Measurements from ENCODE around the gene SMARCA4.
"Not testable (repeated sequence)": the region's sequence is repeated elsewhere in the genome, so short reads cannot be mapped to it uniquely, and the experiment has no call there.

DNA sequence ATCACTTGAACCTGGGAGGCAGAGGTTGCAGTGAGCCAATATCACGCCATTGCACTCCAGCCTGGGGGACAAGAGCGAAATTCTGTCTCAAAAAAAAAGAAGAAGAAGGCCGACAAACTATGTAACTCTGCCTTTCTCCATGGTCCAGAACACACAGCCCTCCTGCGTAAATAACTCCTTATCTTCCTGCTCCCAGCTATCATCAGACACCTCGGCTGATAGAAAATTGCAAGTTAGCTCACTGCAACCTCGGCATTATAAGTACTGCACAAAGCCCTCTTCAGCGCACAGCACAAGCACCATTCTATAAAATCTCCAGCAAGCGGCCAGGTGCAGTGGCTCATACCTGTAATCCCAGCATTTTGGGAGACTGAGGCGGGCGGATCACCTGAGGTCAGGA lies 142.8 kb downstream of the SMARCA4 start:
- TF ChIP-seq ZNF174 (tag by site-specific recombination; IDR thresholded peaks at IDR 0.05); ZNF324 (tag by site-specific recombination; IDR thresholded peaks at IDR 0.05); ZNF274 (IDR thresholded peaks at IDR 0.05; ENCODE audit: low read length); ZNF274 (tag by site-specific recombination; IDR thresholded peaks at IDR 0.05; ENCODE audit: borderline replicate concordance); ZNF138 (tag by site-specific recombination; IDR thresholded peaks at IDR 0.05; ENCODE audit: borderline replicate concordance); ZNF791 (tag by site-specific recombination; IDR thresholded peaks at IDR 0.05); ZNF335 (tag by site-specific recombination; conservative IDR thresholded peaks at IDR 0.05); ZBTB1 (tag by site-specific recombination; IDR thresholded peaks at IDR 0.05); ZNF16 (tag by site-specific recombination; IDR thresholded peaks at IDR 0.05; ENCODE audit: low read depth): not testable (repeated sequence)
- TF ChIP-seq, protein P1, sequence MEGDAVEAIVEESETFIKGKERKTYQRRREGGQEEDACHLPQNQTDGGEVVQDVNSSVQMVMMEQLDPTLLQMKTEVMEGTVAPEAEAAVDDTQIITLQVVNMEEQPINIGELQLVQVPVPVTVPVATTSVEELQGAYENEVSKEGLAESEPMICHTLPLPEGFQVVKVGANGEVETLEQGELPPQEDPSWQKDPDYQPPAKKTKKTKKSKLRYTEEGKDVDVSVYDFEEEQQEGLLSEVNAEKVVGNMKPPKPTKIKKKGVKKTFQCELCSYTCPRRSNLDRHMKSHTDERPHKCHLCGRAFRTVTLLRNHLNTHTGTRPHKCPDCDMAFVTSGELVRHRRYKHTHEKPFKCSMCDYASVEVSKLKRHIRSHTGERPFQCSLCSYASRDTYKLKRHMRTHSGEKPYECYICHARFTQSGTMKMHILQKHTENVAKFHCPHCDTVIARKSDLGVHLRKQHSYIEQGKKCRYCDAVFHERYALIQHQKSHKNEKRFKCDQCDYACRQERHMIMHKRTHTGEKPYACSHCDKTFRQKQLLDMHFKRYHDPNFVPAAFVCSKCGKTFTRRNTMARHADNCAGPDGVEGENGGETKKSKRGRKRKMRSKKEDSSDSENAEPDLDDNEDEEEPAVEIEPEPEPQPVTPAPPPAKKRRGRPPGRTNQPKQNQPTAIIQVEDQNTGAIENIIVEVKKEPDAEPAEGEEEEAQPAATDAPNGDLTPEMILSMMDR (tag by site-specific recombination; IDR thresholded peaks at IDR 0.05) = not testable (repeated sequence)
- TF ChIP-seq, protein P2, sequence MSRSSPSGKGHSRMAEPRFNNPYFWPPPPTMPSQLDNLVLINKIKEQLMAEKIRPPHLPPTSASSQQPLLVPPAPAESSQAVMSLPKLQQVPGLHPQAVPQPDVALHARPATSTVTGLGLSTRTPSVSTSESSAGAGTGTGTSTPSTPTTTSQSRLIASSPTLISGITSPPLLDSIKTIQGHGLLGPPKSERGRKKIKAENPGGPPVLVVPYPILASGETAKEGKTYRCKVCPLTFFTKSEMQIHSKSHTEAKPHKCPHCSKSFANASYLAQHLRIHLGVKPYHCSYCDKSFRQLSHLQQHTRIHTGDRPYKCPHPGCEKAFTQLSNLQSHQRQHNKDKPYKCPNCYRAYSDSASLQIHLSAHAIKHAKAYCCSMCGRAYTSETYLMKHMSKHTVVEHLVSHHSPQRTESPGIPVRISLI (tag by site-specific recombination; IDR thresholded peaks at IDR 0.05) = not testable (repeated sequence)
- TF ChIP-seq, protein P3, sequence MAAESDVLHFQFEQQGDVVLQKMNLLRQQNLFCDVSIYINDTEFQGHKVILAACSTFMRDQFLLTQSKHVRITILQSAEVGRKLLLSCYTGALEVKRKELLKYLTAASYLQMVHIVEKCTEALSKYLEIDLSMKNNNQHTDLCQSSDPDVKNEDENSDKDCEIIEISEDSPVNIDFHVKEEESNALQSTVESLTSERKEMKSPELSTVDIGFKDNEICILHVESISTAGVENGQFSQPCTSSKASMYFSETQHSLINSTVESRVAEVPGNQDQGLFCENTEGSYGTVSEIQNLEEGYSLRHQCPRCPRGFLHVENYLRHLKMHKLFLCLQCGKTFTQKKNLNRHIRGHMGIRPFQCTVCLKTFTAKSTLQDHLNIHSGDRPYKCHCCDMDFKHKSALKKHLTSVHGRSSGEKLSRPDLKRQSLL (tag by site-specific recombination; IDR thresholded peaks at IDR 0.05) = not testable (repeated sequence)
- TF ChIP-seq, protein P4, sequence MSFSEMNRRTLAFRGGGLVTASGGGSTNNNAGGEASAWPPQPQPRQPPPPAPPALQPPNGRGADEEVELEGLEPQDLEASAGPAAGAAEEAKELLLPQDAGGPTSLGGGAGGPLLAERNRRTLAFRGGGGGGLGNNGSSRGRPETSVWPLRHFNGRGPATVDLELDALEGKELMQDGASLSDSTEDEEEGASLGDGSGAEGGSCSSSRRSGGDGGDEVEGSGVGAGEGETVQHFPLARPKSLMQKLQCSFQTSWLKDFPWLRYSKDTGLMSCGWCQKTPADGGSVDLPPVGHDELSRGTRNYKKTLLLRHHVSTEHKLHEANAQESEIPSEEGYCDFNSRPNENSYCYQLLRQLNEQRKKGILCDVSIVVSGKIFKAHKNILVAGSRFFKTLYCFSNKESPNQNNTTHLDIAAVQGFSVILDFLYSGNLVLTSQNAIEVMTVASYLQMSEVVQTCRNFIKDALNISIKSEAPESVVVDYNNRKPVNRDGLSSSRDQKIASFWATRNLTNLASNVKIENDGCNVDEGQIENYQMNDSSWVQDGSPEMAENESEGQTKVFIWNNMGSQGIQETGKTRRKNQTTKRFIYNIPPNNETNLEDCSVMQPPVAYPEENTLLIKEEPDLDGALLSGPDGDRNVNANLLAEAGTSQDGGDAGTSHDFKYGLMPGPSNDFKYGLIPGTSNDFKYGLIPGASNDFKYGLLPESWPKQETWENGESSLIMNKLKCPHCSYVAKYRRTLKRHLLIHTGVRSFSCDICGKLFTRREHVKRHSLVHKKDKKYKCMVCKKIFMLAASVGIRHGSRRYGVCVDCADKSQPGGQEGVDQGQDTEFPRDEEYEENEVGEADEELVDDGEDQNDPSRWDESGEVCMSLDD (tag by site-specific recombination; IDR thresholded peaks at IDR 0.05) = not testable (repeated sequence)
- TF ChIP-seq, protein P5, sequence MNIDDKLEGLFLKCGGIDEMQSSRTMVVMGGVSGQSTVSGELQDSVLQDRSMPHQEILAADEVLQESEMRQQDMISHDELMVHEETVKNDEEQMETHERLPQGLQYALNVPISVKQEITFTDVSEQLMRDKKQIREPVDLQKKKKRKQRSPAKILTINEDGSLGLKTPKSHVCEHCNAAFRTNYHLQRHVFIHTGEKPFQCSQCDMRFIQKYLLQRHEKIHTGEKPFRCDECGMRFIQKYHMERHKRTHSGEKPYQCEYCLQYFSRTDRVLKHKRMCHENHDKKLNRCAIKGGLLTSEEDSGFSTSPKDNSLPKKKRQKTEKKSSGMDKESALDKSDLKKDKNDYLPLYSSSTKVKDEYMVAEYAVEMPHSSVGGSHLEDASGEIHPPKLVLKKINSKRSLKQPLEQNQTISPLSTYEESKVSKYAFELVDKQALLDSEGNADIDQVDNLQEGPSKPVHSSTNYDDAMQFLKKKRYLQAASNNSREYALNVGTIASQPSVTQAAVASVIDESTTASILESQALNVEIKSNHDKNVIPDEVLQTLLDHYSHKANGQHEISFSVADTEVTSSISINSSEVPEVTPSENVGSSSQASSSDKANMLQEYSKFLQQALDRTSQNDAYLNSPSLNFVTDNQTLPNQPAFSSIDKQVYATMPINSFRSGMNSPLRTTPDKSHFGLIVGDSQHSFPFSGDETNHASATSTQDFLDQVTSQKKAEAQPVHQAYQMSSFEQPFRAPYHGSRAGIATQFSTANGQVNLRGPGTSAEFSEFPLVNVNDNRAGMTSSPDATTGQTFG (tag by site-specific recombination; IDR thresholded peaks at IDR 0.05; ENCODE audit: borderline replicate concordance) = not testable (repeated sequence)

Data from HEK293 (cell line).